ENCODE measurements around the gene SLC6A1. TPM values are rescaled to one million over a fixed set of nuclear protein-coding genes. Genes with fewer than 3 reads are reported as not detected.

SLC6A1 gene
- total RNA-seq, 1 donor from 2014 or later: not detected

DNA sequence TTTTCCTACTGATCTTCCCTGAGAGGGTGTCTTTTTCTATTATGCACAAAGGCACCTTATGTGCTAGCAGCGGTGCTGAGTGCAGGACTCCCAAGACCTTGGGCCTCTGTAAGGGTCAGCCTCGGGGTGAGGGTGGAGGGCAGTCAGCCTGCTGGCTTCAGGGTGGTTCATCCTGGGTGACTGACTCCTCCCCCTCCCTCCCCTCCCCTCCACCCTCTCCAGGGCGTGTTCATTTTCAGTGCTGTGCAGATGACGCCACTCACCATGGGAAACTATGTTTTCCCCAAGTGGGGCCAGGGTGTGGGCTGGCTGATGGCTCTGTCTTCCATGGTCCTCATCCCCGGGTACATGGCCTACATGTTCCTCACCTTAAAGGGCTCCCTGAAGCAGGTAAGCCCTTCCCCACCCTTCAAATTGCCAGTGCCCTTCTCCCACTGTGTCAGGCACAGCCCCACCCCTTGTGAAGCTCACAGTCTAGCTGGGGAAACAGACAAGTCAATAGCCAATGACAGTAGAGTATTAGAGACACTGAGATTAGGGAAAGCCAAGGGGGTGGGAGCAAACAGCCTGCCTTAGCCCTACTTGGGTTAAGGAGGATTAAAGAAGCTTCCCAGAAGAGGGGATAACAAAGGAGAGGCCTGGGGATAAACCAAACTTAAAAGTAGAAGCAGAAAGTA is 41.9 kb downstream of the SLC6A1 start:
- intact Hi-C loops (cut with micrococcal nuclease): no loop called here
- Mint-ChIP-seq H3K27ac (no peak overlapping the region), H3K27me3 (peaks cover 40% of the 10 kb centered on the region), H3K9me3 (no peaks in the 10 kb centered on the region), H3K4me3 (no peak overlapping the region), H3K4me1 (no peaks in the 10 kb centered on the region), H3K36me3 (ENCODE audit: low read depth) (no peaks in the 10 kb centered on the region)
- DNase-seq: no peak

DNA sequence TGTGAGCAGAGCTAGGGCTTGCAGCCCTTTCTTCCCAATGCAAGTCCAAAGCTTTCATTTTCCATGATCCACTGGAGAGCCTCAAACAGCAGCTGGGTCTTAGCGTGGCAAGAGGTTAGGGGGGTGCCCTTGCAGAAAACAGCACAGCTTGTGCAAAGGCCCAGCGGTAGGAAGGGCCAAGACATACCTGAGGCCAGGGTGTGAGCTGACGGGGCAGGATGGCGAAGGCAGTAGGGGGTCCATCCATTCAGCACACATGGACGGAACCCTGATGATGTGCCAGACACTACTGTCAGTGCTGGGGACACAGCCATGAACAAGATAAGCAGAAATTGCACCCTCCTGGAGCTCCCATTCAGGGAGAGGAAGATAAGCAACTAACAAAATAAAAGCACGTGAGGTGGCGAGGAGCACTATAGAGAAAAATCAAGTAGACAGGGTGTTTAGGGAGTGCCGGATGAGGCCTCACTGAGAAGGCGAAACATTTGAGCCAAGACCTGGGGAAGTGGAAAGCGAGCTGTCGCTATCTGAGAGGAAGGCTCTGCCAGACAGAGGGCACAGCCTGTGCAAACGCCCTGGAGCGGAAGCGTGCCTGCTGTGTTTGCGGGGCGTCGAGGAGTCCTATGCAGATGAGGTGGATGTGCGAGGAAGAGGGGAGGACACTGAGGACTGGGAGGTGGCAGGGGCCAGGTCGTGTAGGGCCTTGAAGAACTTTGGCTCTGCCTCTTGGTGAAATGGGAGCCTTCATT is 43.4 kb downstream of the SLC6A1 start:
- H3K36me3 Mint-ChIP-seq (ENCODE audit: low read depth): no peaks in the 10 kb centered on the region
- no peak overlapping the region for H3K4me3 Mint-ChIP-seq
- no peaks in the 10 kb centered on the region for H3K9me3 Mint-ChIP-seq
- H3K27me3 Mint-ChIP-seq: peaks cover 47% of the 10 kb centered on the region
- intact Hi-C loops (cut with micrococcal nuclease): no loop called here
- no peak for DNase-seq
- no peak overlapping the region for H3K27ac Mint-ChIP-seq
- H3K4me1 Mint-ChIP-seq: no peaks in the 10 kb centered on the region

DNA sequence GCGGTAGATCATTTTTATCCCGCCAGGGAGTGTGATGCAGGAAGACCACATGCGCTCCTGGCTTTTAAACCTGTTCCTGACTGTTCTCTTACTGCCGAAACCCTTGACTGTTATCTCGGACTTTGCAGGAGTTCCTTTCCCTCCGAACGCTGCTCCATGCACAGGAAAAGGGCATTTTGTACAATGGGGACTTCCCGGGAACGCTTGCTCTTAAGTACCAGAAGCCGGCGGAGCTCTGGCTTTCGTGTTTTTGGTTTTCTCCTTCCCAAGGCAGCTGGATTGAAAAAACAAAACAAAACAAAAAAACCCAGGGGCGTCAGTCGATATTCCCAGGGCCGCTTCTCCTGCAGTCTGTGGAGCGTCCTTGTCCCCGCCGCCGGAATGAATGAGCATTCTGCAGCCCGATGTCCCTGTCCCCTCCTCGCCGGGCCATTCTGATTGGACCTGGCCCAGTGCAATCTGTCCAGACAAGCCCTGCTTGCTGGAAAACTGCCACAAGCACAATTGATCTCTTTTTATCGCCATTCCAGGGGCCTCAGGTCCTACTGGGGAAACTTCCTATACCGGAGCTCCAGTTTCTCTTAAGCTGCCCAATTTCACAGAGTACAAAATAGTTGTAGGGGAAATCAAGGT is 44.8 kb downstream of the SLC6A1 start:
- H3K9me3 Mint-ChIP-seq: no peaks in the 10 kb centered on the region
- intact Hi-C loops (cut with micrococcal nuclease): no loop called here
- no peaks in the 10 kb centered on the region for H3K36me3 Mint-ChIP-seq (ENCODE audit: low read depth)
- H3K4me3 Mint-ChIP-seq: no peak overlapping the region
- no peaks in the 10 kb centered on the region for H3K4me1 Mint-ChIP-seq
- DNase-seq: no peak
- peaks cover 47% of the 10 kb centered on the region for H3K27me3 Mint-ChIP-seq
- H3K27ac Mint-ChIP-seq: no peak overlapping the region

DNA sequence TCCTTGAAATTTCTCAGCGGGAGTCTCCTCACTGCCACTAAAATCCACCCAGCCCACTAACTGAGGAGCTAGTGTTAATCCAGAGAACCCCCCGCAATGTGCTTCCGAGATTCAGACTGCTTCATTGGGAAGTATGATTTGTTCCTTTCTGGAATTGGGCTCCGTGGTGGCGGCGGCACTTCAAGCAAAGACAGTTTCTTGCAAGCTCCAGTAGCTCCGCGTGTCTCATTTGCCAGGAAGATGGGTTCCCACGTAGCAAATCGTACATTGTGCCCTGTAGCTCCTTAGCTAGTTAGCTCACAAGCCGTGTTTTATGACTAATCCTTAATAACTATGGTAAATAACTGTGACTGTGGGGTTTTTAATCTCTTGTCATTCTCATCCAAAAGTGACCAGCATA is 45.4 kb downstream of the SLC6A1 start:
- Mint-ChIP-seq H3K4me1 (no peaks in the 10 kb centered on the region), H3K4me3 (no peak overlapping the region), H3K36me3 (ENCODE audit: low read depth) (no peaks in the 10 kb centered on the region), H3K9me3 (no peaks in the 10 kb centered on the region), H3K27ac (no peak overlapping the region), H3K27me3 (peaks cover 47% of the 10 kb centered on the region)
- DNase-seq: no peak
- intact Hi-C loops (cut with micrococcal nuclease): no loop called here

DNA sequence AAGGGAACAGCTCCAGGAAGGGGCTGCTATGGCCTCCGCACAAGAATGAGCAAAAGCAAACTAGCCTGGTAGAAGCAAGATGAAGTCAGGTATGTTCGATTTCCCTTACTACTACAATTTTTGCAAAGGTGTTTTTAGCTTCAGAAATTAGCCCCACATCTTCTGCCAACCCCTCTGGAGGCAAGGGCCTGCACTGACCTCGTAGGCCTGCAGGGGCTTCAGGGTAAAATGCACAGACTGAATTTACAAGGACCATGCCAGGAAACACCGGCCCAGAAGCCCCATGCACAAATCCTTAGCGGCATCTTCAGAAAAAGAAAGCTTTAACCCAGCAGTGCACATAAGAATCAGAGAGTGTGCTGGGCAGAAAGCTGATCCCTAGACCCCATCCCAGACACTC is 53.0 kb downstream of the SLC6A1 start:
- Mint-ChIP-seq H3K27me3 (peaks cover 4% of the 10 kb centered on the region), H3K36me3 (ENCODE audit: low read depth) (no peaks in the 10 kb centered on the region), H3K9me3 (no peaks in the 10 kb centered on the region), H3K4me1 (no peaks in the 10 kb centered on the region), H3K27ac (no peak overlapping the region), H3K4me3 (no peak overlapping the region)
- DNase-seq: no peak
- intact Hi-C loops (cut with micrococcal nuclease): no loop called here

DNA sequence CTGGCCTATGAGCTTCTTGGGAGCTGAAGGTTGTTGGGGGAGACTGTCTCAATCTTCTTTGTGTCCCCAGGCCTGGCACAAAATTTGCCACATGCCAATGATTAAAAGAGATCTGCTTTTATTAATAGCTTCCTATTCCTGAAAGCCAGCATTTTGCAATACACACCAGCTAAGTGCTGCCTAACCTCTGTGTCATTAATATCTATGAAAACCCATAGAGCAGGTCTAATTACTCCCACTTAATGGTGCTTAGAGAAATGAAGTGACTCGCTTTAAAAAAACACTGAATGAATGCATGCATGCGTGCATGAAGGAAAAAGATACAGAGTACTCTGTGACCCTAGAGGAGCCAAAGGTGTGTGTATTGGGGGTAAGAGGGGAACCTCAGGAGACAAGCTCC is 55.0 kb downstream of the SLC6A1 start:
- Mint-ChIP-seq H3K27ac (no peak overlapping the region), H3K4me3 (no peak overlapping the region), H3K9me3 (no peaks in the 10 kb centered on the region), H3K27me3 (peaks cover 10% of the 10 kb centered on the region), H3K36me3 (ENCODE audit: low read depth) (no peaks in the 10 kb centered on the region), H3K4me1 (no peaks in the 10 kb centered on the region)
- intact Hi-C loops (cut with micrococcal nuclease): no loop called here
- no peak for DNase-seq

DNA sequence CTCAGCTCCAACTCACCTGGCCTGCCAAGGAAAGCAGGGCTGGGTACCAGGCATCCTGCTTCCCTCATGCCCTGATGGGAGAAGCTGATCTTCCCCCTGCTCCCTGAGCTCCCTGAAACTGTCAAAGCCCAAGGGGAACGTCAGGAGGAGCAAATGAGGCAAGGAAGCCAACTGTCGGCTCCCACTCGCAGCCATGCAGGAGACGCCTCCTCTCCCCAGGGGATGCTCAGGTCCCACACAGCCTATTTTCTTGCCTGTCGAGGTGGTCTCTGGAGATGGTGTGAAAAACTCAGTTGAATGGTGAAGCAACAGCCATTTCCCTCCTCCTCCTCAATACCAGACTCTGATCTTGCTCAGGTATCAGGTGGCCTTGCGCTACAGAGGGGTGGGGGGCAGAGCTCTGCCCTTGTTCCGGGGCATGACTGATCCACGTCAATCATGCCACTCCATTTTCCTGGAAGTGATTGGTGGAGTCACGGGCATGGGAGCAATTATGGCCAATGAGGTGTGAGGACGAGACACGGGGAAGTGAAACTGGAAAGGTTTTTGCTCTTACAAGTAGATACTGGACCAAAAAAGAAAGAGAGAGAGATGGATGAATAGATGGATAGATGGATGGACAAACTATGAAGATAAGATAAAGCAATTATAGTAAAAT is 58.2 kb downstream of the SLC6A1 start:
- DNase-seq: no peak
- no peaks in the 10 kb centered on the region for H3K9me3 Mint-ChIP-seq
- peaks cover 17% of the 10 kb centered on the region for H3K27me3 Mint-ChIP-seq
- intact Hi-C loops (cut with micrococcal nuclease): no loop called here
- H3K4me1 Mint-ChIP-seq: no peaks in the 10 kb centered on the region
- H3K36me3 Mint-ChIP-seq (ENCODE audit: low read depth): no peaks in the 10 kb centered on the region
- H3K4me3 Mint-ChIP-seq: no peak overlapping the region
- H3K27ac Mint-ChIP-seq: no peak overlapping the region

DNA sequence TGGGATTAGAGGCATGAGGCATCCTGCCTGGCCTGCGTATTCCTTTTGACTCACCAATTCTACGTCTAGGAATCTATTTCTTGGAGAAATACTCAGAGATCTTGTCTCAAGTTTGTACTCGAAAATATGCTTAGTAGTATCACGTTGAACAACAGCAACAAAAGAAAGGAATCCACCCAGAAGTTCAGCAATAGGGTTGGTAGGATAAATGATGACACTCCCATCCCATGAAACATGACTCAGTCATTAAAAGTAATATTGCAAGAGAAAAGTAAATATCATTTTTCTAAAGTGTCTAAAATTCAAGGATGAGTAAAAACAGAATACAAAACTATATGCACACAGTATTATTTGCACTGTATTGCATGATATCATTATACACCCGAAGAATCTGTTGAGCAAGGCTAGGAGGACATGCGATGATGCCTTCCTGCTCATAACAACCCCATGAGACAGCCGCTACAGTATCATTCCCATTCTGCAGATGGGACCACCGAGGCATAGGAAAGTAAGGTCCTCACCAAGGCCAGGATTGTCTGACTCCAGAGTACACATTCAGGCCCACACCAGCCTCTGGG is 61.5 kb downstream of the SLC6A1 start:
- H3K4me1 Mint-ChIP-seq: no peaks in the 10 kb centered on the region
- no peak for DNase-seq
- H3K27me3 Mint-ChIP-seq: peaks cover 20% of the 10 kb centered on the region
- no peaks in the 10 kb centered on the region for H3K9me3 Mint-ChIP-seq
- no peak overlapping the region for H3K27ac Mint-ChIP-seq
- no peaks in the 10 kb centered on the region for H3K36me3 Mint-ChIP-seq (ENCODE audit: low read depth)
- intact Hi-C loops (cut with micrococcal nuclease): no loop called here
- H3K4me3 Mint-ChIP-seq: no peak overlapping the region

DNA sequence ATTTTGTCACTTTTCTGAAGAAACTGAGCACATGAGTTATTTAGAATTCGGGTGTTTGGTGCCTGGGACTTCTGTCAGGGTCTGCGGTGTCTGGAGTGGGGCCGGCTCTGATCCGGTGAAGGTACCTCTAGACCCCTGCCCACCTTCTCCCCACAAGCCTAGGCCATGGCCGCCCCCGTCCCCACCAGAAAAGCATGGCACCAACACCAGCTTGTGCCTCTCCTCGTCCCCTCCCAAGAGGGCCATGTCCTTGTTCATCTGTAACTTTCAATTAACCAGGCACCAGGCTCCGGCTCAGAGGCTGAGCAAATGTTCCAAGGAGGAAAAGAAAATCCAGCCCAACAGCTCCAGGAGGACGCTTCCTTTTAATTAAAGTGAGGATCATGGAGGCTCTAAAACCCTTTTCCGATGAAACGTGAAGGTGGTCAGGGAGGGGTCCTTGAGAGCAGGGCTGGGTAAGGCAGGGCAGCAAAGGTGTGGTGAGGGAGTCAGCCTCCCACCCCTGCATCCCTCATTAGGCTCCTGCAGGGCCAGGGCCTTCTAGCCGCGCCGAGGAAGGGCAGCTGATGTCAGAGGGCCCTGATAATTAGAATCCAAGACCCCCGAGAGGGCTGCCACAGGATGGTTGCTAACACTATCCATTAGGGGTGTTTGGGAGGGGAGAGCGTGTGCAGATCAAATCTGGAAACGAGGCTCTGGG is 62.3 kb downstream of the SLC6A1 start:
- intact Hi-C loops (cut with micrococcal nuclease): no loop called here
- H3K4me3 Mint-ChIP-seq: no peak overlapping the region
- H3K36me3 Mint-ChIP-seq (ENCODE audit: low read depth): no peaks in the 10 kb centered on the region
- H3K4me1 Mint-ChIP-seq: no peaks in the 10 kb centered on the region
- DNase-seq: no peak
- peaks cover 16% of the 10 kb centered on the region for H3K27me3 Mint-ChIP-seq
- no peaks in the 10 kb centered on the region for H3K9me3 Mint-ChIP-seq
- H3K27ac Mint-ChIP-seq: no peak overlapping the region

DNA sequence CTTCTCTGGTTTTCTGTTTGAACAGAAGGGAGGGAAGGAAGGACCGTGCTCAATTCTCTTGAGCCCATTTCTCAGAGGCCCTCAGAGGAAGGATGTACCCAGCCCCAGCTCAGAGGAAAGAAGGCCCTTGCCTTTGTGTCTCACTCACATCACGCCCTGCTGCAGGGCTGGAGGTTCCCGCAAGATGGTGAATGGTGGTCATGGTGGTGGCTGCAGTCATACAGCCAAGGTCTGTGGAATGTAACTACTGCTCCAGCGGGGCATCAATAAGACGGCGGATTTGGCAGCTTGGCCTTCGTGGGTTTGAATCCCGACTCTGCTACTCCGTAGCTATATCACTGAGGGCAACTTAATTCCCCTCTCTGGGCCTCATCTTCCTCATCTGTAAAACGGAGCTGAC is 62.9 kb downstream of the SLC6A1 start:
- H3K27ac Mint-ChIP-seq: no peak overlapping the region
- H3K4me1 Mint-ChIP-seq: no peaks in the 10 kb centered on the region
- no peaks in the 10 kb centered on the region for H3K36me3 Mint-ChIP-seq (ENCODE audit: low read depth)
- intact Hi-C loops (cut with micrococcal nuclease): no loop called here
- H3K27me3 Mint-ChIP-seq: peaks cover 19% of the 10 kb centered on the region
- no peak for DNase-seq
- H3K4me3 Mint-ChIP-seq: no peak overlapping the region
- no peaks in the 10 kb centered on the region for H3K9me3 Mint-ChIP-seq

DNA sequence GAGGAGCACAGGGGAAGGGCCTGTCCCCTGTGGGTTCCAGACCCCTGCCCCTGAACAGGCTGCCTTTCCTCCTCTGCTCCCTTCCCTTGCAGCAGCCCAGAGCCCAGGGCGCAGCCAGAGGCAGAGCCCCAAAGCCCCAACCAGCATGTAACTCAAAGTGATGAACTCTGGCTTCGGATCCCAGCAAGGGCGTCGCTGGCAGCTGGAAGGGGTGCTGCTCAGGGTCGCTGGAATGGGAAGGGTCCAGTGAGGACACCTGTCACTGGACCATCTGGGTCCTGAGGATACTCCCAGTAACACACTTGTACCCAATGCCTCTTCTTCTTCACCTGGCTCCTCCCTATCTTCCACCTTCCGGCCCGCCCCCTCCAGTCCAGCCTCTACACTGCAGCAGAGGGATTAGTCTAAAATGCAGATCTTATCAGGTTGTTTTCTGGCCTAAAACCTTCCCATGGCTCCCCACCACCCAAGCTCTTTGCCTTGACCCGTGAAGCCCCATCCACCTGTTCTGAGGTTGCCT is 64.0 kb downstream of the SLC6A1 start:
- intact Hi-C loops (cut with micrococcal nuclease): no loop called here
- Mint-ChIP-seq H3K4me1 (no peaks in the 10 kb centered on the region), H3K27ac (no peak overlapping the region), H3K4me3 (no peak overlapping the region), H3K36me3 (ENCODE audit: low read depth) (no peaks in the 10 kb centered on the region), H3K9me3 (no peaks in the 10 kb centered on the region), H3K27me3 (peaks cover 18% of the 10 kb centered on the region)
- DNase-seq: no peak

DNA sequence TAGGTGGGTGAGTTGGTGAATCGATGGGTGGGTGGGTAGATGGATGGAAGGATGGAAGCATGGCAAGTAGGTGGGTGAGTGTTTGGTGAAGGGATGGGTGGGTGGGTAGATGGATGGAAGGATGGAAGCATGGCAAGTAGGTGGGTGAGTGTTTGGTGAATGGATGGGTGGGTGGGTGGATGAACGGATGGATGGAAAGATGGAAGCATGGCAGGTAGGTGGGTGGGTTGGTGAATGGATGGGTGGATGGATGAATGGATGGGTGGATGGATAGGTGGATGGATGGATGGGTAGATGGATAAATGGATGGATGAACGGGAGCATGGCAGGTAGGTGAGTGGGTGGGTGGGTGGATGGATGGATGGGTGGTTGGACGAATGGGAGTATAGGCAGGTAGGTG is 65.1 kb downstream of the SLC6A1 start:
- no peaks in the 10 kb centered on the region for H3K36me3 Mint-ChIP-seq (ENCODE audit: low read depth)
- no peaks in the 10 kb centered on the region for H3K9me3 Mint-ChIP-seq
- peaks cover 11% of the 10 kb centered on the region for H3K27me3 Mint-ChIP-seq
- intact Hi-C loops (cut with micrococcal nuclease): no loop called here
- H3K4me1 Mint-ChIP-seq: no peaks in the 10 kb centered on the region
- DNase-seq: no peak
- H3K4me3 Mint-ChIP-seq: no peak overlapping the region
- H3K27ac Mint-ChIP-seq: no peak overlapping the region

DNA sequence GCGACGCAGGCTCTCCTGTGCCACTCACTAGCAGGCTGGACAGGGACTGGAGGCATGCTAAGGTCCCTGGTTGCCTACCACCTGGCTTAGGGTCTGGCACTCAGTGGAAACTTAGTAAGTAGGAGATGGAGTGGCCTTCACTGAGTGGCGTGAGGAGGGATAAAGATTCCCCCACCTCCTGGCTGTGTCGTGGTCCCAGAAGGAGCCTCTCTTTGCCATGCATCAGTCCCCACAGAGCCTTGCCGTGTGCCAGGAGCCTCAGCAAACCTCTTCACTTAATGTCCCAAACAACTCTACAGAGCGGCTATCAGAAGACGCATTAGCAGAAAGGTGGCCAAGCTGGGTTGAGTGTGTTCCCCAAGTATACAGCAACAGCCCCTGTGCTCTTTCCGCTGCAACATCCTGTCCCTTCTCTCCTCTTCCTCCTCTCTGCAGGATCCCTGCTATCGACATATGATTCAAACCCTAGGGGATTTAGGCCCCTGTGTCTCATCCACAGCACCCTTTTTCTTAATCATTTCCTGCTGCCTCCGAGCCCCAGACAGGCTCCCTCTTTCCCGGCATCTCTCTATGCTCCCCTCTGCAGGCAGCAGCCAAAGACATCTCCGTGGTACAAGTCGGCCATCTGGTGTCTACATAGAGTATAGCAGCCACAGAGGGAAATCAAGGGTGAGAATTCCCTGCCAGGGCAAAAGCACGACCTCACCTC is 66.7 kb downstream of the SLC6A1 start:
- no peaks in the 10 kb centered on the region for H3K9me3 Mint-ChIP-seq
- no peak overlapping the region for H3K4me3 Mint-ChIP-seq
- peak; percentile 78 for DNase-seq
- no peaks in the 10 kb centered on the region for H3K4me1 Mint-ChIP-seq
- H3K36me3 Mint-ChIP-seq (ENCODE audit: low read depth): no peaks in the 10 kb centered on the region
- peaks cover 5% of the 10 kb centered on the region for H3K27me3 Mint-ChIP-seq
- intact Hi-C loops (cut with micrococcal nuclease): loop anchor here (1.0 kb wide), 1 partner anchor 114 kb away; no protein-coding TSS in a partner anchor
- H3K27ac Mint-ChIP-seq: no peak overlapping the region
